HG02970 (cell line): ENCODE measurements around the gene GDF9.
"Not testable (repeated sequence)": the region's sequence is repeated elsewhere in the genome, so short reads cannot be mapped to it uniquely, and the experiment has no call there.

Experiments used
- ATAC-seq: cut with Tn5 transposase; IDR thresholded peaks from one replicate; pipeline ENCODE4 v1.9.1; 2021; ENCODE audit warnings: mild to moderate bottlenecking, moderate library complexity, moderate number of reproducible peaks; ENCODE audit not compliant: unreplicated experiment, low FRiP score

GDF9 gene

DNA sequence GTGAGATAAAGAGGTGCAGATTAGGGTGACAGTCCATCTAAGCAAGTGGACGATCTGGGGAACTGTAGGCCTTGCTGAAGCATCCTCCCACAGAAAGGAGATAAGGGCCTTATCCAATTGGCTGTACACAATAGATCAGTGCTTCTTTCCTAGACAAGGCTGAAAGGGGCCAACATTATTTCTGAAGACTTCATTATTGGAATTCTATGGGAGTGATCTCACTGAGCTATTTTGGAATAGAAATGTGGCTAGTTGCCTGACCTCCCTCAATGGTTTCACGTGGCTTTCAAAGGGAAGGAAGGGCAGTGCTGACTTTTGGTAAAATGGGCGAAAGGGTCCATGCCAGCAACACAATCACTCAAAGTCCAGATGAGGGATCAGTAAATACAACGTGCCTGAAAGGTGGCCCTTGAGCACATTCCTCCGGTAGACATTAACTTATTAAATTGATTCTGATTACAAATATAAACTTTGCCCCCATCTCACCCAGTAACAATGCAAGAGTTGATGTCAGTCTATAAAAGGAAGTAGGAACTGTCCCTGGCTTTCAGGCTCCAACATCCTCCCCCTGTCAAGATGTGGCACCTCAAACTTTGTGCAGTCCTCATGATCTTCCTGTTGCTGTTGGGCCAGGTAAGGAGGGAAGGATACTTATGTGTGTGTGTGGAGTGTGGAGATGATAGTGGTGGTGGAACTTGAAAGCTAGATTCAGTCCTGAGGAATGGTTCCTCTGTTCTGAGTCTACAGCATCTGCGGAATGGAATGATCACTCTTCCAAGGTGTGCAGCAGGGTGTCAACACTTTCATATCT is 7.1 kb upstream of the GDF9 start, which contains the start of gene LEAP2:
Gene LEAP2 (plus strand): TSS at position 550 of the 811 bp plus-strand sequence. CDS start 27 bp downstream, at position 577.
- no peak for ATAC-seq

DNA sequence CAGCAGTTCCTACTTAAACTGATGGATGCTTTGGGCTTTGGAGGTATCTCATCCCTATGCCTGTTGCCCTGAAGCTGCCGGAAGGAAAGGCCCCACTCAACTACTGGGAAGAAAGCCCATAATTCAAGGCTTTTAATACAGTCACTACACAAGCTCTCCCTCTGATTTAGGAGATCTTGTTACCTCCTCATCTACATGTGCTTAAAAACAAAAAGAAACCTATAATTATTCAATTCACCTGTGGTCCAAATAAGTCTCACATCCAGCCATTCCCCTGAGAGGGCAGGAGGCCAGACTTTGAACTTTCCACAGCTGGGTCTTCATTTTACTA is 6.5 kb upstream of the GDF9 start:
- no peak for ATAC-seq

DNA sequence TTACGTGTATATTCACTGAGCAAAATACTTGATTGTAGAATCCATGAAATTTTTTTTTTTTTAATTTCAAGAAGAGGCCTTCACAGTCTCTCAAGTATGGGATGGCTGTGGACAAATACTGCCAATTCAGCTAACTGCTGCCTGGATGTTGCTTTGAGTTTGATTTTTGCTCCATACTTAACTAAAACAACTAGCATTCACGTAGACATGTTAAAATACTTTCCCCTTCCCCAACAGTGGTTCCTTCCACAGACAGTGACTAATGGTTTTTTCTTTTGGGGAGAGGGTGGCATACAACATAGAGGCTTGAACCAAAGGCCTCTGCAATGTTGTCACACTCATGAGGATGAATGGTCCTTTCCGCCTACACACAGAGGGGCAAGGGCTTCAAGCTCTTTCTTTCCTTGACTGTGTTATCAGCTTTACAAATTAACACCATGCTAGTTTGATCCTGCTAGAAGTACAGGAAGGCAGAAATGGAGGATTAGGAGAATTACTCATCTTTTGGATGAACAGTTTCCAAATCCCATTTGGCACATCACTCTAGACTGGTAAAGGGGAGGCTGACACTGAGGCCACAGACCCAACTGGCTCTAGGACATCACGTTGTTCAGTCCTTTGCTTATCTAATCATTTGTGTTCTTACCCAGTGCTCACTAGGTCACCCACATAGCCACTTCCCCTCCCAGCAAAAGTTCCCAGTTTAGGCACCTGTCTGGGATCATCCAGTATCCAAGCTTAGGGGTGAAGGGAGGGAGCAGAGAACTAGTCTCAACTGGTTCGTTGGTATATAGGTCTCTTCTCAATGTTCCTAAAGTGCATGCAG is 5.4 kb upstream of the GDF9 start:
- no peak for ATAC-seq

DNA sequence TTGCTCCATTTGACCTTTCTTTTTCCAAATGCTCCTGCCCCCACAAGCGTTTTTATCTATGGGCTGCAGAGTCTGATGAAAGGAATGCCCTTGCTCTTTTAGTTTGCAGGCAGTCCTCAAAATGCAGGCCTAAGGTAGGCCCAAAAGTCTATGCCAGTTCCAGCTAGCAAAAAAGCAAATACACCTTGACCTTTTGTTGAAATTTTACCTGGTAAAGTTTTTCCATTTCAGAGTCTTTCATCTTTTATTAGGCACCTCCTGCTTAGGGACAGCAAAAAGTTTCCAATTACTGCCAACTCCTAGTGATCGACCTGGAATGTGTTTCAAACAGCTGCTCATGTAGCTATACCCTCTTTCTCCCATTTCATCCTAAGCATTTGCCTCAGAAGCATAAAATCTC is 4.5 kb upstream of the GDF9 start:
- no peak for ATAC-seq

DNA sequence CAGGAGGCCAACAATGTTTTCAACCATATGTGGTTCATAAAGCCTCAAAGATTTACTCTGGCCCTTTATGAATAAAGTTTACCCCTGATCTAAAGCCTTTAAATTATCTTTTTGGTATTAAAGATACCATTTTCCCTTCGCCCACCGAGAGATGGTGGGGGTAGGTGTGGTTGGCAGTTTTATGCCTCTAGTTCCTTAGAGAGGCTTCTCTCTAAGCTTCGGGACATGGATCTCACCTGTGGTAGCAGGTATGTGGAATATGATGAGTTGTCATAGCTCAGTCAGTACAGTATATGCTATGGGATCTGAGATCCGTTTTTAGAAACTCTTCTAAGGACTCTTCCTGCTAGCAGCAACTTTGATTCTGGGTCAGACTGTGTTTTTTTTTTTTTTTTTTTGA is 2.5 kb upstream of the GDF9 start:
- no peak for ATAC-seq

DNA sequence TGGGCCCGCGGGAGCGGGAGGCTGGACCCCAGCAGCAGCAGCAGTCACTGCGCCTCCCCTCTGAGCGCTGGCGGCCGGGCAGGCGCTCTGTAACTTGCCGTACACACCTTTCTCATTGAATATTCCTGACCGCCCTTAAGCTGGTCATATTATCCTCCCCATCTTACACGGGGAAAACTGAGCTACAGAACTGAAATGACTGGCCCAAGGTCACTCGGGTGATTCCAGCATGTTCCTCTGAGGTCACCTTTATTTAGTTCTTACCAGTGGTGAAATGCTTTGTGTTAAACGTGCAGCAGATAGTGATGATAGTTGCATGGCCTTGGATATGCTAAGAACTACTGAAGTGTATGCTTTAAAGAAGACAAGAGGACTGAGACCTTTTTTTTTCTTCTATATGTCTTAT is 780 bp upstream of the GDF9 start:
- ATAC-seq, result no peak

DNA sequence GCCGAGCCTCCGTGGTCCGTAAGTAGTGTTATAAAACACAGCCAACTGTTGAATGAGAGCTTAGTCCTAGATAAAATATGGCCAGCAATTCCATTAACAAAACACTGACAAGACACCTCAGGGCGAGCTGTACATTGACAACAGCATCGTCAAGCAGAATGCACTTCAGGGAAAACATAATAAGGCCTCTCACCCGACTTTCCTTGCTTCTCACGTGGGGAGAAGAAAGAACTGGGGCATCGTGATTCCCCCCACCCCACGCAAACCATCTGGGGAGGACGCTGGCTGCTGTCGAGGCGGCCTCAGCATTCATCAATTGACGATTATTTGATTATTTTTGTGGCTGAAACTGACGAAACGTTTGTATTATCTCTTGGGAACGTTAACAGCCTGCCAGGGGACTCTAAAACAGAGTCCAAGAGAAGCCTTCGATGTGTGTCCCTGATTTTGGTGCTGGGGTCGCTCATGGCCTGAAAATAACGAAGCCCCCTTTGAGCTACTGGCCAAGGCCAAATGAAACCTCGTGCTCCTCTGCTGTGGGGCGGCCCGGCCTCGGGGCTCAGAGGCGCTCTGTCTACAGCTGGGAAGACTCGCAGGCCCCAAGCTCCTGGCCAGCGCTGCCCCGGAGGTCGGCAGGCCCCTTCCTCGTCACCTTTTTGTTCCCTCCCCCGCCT is 464 bp downstream of the GDF9 start:
- ATAC-seq, result no peak

DNA sequence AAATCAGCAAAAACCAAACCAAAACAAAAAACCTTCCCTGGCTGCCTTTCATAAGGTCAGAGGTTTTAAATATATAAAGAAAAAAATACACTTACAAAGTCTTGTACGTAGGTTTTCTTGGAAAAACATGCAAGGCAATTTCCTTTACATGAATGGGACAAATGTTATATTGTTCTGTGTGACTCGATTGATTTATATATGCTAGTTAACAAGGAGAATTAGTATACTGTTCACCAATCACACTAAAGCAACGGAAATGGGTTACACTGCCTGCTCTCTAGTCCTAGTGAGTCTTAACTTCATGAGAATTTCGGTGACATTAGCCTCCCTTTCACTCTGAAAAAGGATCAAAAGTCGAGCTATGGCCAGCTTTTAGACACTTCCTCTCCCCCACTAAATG is 5.5 kb downstream of the GDF9 start:
- no peak for ATAC-seq

DNA sequence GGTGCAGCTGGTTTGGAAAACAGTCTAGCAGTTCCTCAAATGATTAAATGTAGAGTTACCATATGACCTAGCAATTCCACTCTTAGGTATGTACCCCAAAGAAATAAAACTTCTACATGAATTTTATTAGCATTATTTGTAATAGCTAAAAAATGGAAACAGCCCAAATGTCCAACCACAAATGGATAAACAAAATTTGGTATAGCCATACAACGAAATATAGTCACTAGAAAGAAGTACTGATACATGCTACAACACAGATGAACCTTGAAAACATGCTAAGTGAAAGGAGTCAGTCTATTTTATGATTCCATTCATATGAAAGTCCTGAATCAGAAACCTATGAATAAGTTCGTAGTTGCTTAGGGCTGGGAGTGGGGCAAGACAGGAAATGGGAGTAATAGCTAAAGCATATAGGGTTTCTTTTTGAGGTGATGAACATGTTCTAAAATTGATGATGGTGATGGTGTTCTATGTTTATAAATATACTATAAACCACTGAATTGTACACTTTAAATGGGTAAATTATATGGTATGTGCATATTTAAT is 6.3 kb downstream of the GDF9 start:
- ATAC-seq, result no peak

DNA sequence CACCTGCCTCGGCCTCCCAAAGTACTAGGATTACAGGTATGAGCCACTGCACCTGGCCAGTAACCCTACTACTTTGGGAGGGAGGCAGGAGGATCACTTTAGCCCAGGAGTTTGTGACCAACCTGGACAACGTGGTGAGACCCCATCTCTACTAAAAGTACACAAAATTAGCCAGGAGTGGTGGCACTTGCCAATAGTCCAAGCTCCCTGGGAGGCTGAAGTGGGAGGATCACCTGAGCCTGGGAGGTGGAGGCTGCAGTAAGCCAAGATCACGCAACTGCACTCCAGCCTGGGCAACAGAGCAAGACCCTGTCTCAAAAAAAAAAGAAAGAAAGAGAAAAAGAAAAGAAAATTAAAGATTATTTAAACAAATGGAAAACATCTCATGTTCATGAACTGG is 10.3 kb downstream of the GDF9 start:
- no peak for ATAC-seq

DNA sequence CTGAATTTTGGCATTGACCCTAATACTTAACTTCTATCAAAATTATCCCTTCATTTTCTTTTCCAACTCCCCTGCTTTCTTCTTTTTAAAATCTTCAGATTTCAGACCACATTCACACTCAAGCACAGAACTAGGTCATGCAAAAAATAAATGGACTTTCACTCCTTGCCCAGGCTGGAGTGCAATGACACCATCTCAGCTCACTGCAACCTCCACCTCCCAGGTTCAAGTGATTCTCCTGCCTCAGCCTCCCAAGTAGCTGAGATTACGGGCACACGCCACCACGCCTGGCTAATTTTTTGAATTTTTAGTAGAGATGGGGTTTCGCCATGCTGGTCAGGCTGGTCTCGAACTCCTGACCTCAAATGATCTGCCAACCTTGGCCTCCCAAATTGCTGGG is 11.3 kb downstream of the GDF9 start:
- ATAC-seq, result not testable (repeated sequence)

DNA sequence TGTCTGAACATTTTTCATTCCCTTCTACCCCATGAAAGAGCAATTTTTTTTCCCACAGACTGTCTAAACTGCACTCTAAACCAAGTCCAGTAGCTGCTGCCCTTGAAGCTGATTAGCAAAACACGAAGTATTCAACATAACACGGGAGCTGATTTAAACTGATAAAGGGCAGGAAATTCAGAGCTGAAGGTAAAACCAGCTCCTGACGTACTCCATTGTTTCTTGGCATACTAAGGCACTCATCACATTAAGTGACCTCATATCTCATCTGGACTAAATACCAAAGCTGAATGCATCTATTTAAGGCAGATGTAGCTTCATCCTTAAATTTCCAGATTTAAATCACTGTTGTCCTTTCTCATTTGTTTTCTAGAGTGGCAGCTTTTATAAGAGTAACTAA is 12.0 kb downstream of the GDF9 start:
- ATAC-seq, result no peak

DNA sequence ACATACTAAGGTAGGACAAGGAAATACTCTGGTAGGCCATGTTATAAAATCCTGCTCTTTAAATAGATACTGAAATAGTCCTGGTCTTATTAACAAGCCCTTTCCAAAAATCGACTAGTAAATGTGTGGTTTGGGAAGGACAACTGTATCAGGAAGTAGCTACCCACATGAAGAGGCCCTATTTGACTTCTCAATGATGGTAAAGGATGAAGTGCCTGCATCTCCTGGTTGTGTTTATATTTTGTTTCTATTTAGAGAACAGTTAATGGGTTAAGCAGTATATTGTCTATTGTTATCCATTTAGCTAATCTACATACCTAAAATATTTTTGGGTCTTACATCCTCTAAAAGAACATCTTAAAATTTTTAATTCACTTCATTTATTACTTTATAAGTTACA is 12.5 kb downstream of the GDF9 start:
- no peak for ATAC-seq

DNA sequence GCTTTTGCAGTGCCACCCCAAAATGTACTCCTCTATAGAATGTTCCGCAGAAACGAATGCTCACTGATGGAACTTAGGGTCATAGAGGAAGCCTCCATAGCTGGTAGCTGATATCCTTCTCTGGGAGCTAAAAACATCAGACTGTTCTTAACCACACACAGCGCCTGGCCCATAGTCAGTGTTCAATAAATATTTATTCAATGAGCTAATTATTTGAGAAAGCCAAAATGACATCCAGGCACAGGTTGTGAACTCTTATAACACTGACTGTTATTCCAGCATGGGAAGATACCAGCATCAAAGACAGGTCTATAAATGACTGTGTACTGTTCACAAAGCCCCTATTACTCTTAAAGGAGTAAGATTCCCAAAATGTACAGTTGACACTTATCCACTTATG is 12.9 kb downstream of the GDF9 start:
- no peak for ATAC-seq

DNA sequence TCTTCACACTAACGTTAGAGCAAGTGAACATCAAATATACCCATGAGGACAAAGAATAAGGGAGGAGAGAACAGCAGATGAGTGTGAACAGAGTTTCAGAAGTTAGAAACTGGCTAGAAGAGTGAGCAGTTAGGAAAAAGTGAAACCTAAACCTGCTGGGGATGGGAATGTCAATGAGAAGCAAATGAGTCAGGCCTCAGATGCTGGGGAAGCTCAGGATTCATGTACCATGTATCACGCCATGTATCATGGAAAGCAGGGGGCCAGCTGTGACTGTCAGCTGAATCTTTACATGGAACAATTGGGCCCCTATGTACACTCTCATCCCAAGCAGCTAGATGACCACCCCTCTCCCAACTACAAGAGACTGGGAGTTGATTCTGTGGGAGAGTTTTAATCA is 16.2 kb downstream of the GDF9 start:
- ATAC-seq, result no peak

DNA sequence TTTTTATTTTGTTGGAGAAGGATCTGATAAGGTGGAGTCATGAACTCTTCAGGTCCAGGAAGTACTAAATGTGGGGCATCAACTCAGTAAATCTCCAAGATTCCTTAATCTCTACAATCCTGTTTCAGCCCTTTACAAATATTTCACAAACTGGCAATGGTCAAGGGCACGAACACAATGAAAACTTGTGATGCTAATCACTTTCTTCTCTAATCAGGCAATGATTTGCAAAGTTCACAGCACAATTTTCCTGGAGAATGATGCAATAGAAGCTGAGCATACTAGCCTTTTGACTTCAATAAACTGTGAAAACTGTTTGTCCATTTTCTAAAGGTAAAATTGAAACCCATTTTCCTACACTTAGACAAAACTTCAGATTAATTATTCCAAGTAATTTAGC is 16.9 kb downstream of the GDF9 start:
- ATAC-seq, result no peak

DNA sequence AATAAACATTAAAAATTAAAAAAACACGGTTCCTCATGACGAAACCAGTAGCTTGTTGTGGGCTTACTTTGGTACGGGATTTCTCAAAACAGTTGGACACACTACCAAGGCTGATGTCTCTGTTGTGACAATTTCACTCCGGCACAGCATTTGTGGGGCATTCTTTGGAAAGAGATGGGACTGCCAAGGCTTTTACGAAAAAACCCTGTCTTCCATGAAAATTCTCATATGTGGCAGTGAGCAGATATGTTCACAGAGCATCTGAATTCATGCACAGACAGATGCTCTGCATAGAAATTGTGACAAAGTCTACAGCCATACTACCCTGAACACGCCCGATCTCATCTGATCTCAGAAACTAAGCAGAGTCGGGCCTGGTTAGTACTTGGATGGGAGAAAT is 18.0 kb downstream of the GDF9 start:
- ATAC-seq, result no peak

DNA sequence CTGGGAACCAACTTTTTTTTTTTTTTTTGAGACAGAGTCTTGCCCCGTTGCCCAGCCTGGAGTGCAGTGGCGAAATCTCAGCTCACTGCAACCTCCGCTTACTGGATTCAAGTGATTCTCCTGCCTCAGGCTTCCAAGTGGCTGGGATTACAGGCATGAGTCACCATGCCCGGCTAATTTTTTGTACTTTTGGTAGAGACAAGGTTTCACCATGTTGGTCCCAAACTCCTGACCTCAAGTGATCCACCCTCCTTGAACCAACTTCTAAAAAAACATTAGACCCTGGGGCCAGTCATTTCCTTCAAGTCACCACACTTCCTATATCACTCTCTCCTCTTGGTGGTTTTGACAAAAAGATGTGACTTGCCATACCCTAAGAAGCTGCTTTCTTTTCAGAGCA is 25.0 kb downstream of the GDF9 start:
- ATAC-seq, result no peak

DNA sequence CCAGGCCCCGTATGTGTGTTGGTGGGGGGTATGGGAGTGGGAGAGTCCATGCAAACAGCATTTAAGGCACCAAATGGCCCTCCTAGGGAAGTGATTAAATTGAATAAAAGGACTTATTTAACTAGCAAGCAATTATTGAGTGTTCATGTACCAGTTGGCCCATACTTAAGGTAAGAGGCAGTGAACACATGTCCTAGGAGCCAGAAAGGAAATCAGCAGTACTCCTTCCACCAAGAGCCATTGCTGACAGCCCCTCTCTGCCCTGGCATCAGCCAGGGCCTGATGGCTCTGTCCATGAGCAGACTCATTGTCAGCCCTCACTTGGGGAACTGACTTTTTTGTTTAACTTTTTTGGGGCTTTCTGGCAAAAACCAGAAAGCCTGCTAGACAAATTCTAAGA is 25.4 kb downstream of the GDF9 start:
- ATAC-seq, result no peak

DNA sequence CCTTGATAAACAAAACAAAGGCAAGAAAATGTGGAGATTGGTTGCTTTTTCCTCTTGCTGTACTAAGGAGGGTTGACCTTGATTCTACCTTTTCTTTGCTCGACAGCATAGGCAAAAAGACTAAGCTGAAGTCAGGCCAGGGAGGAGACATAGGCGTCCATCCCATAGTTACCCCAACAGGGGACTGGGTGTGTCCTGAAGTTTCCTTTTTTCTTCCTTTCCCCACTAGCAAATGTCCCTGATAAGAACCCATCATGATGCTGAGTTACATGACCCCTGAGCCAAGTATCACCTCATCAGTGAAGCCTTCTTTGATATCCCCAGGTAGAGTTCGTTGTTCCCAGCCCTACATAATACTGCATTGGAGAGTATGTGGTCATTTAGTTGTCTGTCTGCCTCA is 26.0 kb downstream of the GDF9 start:
- ATAC-seq, result no peak
